Epithelial cell of proximal tubule (primary cell): Measurements from ENCODE around the gene U2SURP. TPM values are rescaled to one million over a fixed set of nuclear protein-coding genes. Genes with fewer than 3 reads are reported as not detected.

Source experiments
- DNase-seq: peaks from one replicate; pipeline ENCODE4 v3.0.0-alpha.2; 2011; ENCODE audit warnings: low read depth
- H3K4me3 ChIP-seq: 2 replicates; pipeline ENCODE4 v1.5.1; 2011; ENCODE audit warnings: low read depth, mild to moderate bottlenecking, low read length
- CTCF ChIP-seq: conservative IDR thresholded peaks from 2 replicates; pipeline ENCODE4 v1.5.1; 2012; ENCODE audit warnings: low read depth, mild to moderate bottlenecking, low read length
- total RNA-seq: library from RNA; depleted of rRNA; stranded (reverse); fragments of >200 nt; gene quantifications from 2 replicates; pipeline ENCODE4 v1.2.3, GENCODE V29; 2015

U2SURP gene
- total RNA-seq, 1 donor from 2014 or later = 77.7 TPM

- no peak for DNase-seq
- TF ChIP-seq CTCF = no peak
- no peak overlapping the region for H3K4me3 ChIP-seq
These were observed 2.9 kb upstream of the U2SURP start for GRCh38 chr3:142998439-142998838.

- peak overlapping the region; percentile 79 for H3K4me3 ChIP-seq
- no peak for DNase-seq
- no peak for TF ChIP-seq CTCF
These were observed 1.5 kb upstream of the U2SURP start for GRCh38 chr3:142999881-143000280.

- no peak for TF ChIP-seq CTCF
- H3K4me3 ChIP-seq = peak overlapping the region; percentile 79
- no peak for DNase-seq
These were observed 842 bp upstream of the U2SURP start for GRCh38 chr3:143000528-143000927.

GRCh38 chr3:143001034-143001368 is 369 bp upstream of the U2SURP start:
- DNase-seq = no peak
- TF ChIP-seq CTCF = no peak
- H3K4me3 ChIP-seq = peak overlapping the region; percentile 79

- DNase-seq = no peak
- TF ChIP-seq CTCF = no peak
- peak overlapping the region; percentile 79 for H3K4me3 ChIP-seq
These were observed 828 bp downstream of the U2SURP start for GRCh38 chr3:143002083-143002712.

- TF ChIP-seq CTCF = no peak
- H3K4me3 ChIP-seq = peak overlapping the region; percentile 79
- DNase-seq = no peak
These were observed 1.4 kb downstream of the U2SURP start for GRCh38 chr3:143002727-143003126.

GRCh38 chr3:143004823-143005222 is 3.5 kb downstream of the U2SURP start:
- no peak for TF ChIP-seq CTCF
- H3K4me3 ChIP-seq = no peak overlapping the region

More at GRCh38 chr3:143004823-143005222, 3.5 kb downstream of the U2SURP start:
- no peak for DNase-seq
